GM18511 (cell line): ENCODE data around the gene COPS4.
"Not testable (repeated sequence)": the region's sequence is repeated elsewhere in the genome, so short reads cannot be mapped to it uniquely, and the experiment has no call there.

Source experiments
- ATAC-seq: cut with Tn5 transposase; IDR thresholded peaks from one replicate; pipeline ENCODE4 v1.9.1; 2021; ENCODE audit warnings: mild to moderate bottlenecking, moderate library complexity; ENCODE audit not compliant: unreplicated experiment

Gene COPS4

GRCh38 chr4:83034630-83035494, at the start of gene COPS4:
Gene COPS4 (plus strand): TSS chr4:83035183. CDS start chr4:83035225, 42 bp downstream.
- peak; percentile 99 for ATAC-seq

- ATAC-seq, result not testable (repeated sequence)
Measured at GRCh38 chr4:82987519-82987918, 47.5 kb upstream of the COPS4 start.

DNA sequence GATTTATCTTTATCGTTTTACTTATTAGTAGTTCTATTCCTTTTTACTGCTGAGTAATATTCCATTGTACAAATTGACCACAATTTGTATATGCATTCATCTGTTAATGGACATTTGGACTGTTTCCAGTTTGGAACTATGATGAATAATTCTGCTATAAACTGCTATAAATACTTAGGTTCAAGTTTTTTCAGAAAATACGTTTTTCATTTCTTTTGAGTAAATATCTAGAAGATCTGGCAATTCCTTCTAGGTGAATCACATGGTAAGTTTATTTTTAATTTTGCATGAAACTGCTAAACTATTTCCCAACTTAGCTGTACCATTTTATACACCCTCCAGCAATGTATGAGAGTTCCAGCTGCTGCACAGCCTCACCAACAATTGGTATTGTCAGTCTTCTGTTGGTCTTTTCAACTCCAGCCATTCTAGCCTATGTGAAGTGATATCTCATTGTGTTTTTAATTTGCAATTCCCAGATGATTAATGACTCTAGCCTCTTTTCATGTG, 46.6 kb upstream of the COPS4 start:
- no peak for ATAC-seq

- peak; percentile 94 for ATAC-seq
Measured at GRCh38 chr4:82989575-82990429, 45.2 kb upstream of the COPS4 start.

- no peak for ATAC-seq
Measured at GRCh38 chr4:82994834-82995233, 40.1 kb upstream of the COPS4 start.

DNA sequence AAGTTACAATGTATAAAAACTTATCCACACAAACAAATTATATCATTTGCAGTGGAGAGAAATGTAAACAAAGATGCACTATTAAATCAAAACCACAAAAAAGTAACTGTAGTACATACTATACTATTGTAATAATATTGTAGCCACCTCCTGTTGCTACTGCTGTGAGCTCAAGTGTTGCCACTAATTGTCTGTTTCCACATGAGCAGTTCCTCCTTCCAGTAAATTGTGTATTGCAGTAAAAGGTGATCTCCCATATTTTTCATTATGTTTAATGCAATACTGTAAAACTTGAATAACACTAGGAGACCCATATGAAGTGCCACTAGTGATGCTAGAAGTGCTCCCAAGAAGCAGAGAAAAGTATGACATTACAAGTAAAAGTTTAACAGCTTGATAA, 36.1 kb upstream of the COPS4 start:
- no peak for ATAC-seq

DNA sequence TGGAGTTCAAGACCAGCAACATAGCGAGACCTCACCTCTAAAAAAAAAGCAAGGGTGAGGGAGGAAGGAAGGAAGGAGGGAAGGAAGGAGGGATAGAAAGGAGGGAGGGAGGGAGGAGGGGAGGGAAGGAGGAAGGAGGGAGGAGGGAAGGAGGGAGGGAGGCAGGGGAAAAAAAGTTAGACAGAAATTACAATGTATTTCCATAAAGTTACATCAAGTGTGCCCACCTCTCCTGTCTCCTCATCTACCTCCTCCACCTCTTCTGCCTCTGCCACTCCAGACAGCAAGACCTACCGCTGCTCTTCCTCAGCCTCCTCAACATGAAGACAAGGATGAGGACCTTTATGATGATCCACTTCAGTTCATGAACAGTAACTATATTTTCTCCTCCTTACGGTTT, 32.7 kb upstream of the COPS4 start:
- ATAC-seq, result no peak

GRCh38 chr4:83003044-83003791, 31.8 kb upstream of the COPS4 start:
- not testable (repeated sequence) for ATAC-seq

DNA sequence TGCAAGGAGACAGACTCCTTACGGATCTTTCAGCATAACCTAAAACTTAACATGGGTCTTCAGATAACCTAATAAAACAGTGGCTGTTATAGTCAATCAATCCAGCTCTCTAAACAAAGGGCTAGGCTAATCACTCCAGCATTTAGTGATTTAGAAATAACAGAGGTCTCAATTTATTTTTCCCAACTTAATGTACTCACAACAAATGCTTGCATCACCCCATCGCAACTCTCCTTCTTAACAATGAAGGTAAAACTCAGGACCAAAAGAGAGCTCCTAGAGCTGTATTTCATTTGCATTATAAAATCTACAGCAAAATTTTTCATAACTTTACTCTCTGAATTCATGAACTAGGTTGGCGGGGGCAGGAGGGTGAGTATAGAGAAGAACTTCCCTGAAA, 25.5 kb upstream of the COPS4 start:
- no peak for ATAC-seq

DNA sequence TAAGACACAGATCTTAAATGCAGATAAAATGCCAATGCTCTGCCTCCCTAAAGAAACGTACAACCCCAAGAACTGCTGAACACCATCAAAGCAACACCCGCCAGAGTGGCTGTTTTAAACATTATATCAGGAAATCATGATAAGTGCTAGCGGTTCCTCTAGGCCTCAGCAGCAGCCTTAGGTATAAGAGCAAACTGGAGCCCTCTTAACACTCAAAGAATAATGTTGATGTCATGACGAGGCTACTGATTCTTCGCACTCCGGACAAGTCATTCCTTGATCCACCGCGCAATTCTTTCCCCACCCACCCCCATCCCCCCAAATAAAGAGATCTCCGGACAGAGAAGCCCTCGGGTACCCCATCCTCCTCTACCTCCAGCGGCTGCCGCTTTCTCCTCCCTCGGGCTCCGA, 24.9 kb upstream of the COPS4 start:
- ATAC-seq, result no peak

- peak; percentile 47 for ATAC-seq
Measured at GRCh38 chr4:83010522-83011318, 24.3 kb upstream of the COPS4 start, which contains the start of gene LIN54. Gene LIN54 (minus strand): TSS chr4:83010823. CDS start chr4:82984844, 25,979 bp downstream.

DNA sequence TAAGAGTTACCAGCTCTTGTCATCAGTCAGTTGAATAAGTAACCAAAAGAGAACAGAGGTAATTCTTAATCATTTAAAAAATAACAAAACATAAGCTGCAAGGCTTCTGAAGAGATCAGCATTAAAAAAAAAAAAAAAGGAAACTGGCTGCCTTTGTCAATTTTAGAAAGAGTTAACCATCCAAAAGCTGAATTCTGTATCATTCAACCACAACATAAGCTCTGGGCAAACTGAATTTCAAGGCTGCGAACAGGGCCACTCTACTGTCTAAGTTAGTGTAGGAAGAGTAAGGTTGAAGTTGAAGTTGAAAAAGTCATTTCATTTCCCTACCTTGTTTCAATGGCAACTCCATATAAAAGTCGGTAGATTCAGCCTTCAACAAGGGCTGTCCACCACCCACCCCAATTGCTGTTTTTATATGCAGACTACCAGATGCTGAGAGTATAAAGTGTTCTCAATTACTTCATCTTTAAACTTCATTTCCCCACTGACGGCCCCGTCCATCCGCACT, 23.2 kb upstream of the COPS4 start:
- ATAC-seq, result no peak

- ATAC-seq, result peak; percentile 18
Measured at GRCh38 chr4:83012200-83012686, 22.7 kb upstream of the COPS4 start.

- peak; percentile 80 for ATAC-seq
Measured at GRCh38 chr4:83012687-83013419, 22.1 kb upstream of the COPS4 start.

- no peak for ATAC-seq
Measured at GRCh38 chr4:83013420-83013867, 21.5 kb upstream of the COPS4 start.

DNA sequence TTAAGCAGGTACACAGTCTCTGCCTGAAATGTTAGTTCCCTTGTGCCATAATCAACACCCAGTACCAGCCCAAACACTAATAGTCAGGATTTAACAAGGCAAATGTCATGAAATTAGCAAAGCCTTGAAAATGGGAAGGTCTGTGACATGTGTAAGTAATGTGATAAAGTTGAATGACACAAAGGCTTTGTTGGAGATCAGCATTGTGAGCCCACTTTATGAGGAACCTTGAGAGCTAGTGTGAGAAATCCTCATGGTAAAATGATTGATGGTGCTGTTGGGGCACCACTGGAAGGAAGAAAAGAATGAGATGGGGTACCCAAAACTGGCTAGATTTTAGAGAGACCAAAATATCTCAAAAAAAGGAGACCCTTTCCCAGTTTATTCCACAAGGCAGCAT, 21.1 kb upstream of the COPS4 start:
- ATAC-seq, result no peak

DNA sequence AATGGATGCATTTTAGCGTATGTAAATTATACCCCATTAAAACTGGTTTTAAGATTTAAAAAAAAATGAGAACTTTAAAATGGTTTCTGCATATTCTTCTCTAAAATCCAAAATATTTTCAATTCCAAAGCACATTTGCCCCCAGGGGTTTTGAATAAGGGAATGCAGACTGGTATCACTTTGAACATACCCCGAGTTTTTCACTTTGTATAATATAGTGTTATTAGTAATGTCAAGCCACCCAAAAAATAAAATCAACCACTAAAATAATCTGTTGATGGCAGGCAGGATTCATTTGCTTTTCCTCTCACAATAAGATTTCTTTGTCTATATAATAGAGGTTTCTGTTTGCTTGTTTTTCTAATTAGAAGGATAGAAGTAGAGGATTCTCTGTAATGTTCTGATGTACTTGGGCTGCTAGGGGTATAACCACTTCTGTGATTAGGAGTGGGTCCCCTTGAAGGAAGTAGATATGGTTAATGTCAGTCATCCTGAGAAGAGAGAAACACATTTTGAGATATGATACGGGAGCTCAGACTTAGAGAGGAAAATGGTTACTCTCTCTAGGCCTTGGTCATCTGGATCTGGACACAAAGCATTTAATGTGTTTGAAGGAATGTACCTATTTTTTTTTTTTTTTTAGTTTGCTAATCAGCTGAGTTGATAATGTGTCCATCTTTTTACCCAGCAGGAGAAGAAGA, 15.0 kb upstream of the COPS4 start:
- peak; percentile 88 for ATAC-seq
